Fibroblast of upper back skin (primary cell): ENCODE data around the gene RNF103.
"Not testable (repeated sequence)": the region's sequence is repeated elsewhere in the genome, so short reads cannot be mapped to it uniquely, and the experiment has no call there.

Experiments
- DNase-seq: peaks from one replicate; pipeline ENCODE4 v3.0.0-alpha.2; 2013

Gene RNF103

GRCh38 chr2:86623494-86624266 is at the start of gene RNF103:
Gene RNF103 (minus strand): TSS chr2:86623865. CDS start chr2:86622886, 979 bp downstream.
- peak; percentile 91 for DNase-seq

GRCh38 chr2:86673011-86673410 is 49.3 kb upstream of the RNF103 start:
- DNase-seq = no peak

GRCh38 chr2:86672027-86672545 is 48.4 kb upstream of the RNF103 start:
- no peak for DNase-seq

DNA sequence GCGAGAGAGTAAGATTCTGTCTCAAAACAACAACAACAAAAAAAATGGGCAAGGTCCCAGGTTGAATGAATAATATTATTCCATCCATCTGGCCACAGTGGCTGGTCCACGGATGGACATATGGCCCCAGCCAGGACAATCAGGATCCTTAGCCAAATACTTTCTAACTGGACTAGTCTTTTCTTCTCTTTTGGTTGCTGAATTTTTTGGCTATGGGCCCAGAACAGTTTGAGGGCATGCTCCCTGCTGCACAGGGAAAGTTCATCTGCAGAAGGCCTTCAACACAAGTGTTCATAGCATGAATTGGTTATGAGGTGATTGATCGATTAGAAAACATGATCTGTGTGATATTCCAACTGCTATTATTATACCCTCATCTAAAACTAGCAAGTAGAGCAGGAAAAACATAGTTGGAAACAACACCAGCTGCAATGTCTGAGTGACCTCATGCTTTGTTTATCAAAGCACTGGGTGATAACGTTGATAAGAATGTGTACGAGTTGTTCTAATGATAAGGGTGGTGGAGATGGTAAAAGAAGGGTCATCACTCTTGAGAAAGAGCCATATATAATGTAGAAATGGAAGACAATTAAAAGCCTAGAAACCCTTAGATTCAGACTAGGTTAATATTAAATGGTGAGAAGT is 47.8 kb upstream of the RNF103 start:
- no peak for DNase-seq

GRCh38 chr2:86669323-86669722 is 45.7 kb upstream of the RNF103 start:
- DNase-seq = not testable (repeated sequence)

- DNase-seq = no peak
These were observed 37.7 kb upstream of the RNF103 start for GRCh38 chr2:86661333-86661732.

DNA sequence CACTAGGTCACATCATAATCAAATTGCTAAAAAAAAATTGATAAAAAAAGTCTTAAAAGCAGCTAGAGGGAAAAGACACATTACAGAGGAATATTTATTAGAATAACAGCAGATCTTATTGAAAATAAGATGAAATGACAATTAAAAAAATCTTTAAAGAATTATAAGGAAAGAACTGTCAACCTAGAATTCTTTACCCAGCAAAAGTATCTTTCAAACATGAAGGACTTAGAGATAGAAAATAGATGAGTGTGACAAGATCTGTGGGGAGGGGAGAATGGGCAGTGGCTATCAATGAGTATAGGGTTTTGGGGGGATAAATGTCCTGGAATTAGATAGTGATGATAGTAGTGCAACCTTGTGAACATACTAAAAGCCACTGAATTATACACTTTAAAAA is 26.5 kb upstream of the RNF103 start:
- no peak for DNase-seq

DNA sequence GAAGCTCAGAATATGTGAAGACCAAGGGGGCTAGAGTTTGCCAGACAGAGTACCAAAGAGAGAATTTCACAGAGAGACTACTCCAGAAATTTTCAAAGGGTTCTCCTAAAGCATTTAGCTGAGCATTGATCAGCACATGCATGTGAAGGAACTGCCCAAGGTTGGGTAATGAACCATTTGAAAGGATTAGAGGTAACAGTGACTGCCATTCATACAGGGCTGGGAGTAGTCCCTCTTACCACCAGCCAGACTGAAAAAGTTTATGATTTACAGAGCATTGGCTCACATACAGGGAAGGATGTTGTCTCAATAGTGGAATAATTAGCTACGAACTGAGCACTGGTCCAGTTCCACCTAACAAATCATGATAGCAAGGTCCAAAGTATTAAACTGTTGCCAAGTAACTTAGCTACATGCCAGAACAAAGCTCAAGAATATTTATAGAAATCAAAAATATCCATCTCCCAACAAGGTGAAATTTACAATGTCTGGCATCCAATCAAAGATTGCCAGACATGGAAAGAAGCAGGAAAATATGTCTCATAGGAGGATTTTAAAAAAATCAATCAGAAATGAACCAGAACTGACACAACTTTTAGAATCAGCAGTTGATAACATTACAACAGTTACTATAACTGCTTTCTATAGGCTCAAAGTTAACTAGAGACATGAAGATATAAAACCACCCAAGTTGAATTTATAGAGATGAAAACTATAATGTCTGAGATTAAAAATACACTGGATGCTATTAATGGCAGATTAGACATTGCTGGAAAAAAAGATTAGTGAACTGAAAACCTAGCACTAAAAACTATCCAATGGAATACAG is 25.7 kb upstream of the RNF103 start:
- DNase-seq = no peak

DNA sequence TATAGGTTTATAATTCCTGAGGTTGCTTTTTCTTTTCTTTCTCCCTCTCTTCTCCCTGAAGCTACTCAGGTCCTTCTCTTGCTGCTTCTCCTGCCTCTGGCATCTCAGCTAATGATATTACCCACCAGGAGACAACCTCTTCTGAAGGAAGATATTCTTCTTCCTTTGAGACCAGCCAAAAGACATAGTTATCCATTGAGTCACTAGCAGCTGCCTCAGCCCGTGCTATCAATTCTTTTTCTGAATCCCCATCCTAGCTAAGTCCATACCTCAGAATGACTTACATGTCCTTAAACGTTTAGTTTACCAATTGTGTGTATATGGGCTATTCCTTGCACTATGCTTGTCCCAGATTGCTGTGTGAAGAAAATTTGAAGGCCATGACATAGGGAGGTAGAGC is 25.0 kb upstream of the RNF103 start:
- DNase-seq = peak; percentile 1

GRCh38 chr2:86646865-86647264 is 23.2 kb upstream of the RNF103 start:
- DNase-seq = no peak

DNA sequence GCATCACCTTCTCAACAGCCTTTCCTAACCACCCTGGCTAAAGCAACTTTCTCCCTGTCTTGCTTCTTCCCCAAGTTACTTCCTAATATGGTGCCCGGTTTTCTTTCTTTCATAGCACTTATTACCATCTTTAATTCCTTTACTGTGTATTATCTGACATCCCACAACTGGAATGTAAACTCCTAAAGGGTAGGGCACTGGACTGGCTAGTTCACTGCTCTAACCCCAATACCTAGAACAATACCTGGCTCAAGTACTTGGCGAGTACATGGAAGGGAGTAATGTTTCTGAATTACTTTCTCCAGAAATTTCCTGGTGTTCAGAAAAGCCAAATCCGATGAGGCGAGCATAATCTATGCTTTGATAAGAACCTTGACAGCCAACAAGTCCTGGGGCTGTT is 22.7 kb upstream of the RNF103 start:
- DNase-seq = no peak

DNA sequence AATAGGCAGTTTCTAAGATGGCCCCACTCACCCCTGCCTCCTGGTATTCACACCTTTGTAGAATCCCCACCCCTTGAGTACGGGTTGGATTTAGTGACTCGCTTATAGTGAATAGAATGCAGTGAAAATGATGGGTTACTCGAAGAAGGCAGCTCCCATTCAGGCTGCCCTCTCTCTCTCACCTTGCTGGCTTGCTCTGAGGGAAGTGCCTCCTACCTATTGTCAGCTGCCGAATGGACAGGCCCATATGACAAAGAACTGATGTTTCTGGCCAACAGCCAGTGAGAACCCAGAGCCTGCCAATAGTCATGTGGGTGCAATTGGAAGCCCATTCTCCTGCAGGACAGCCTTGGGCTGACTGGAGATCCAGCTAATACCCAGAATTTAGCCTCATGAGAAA is 22.1 kb upstream of the RNF103 start:
- no peak for DNase-seq

- no peak for DNase-seq
These were observed 15.0 kb upstream of the RNF103 start for GRCh38 chr2:86638712-86639111.

- no peak for DNase-seq
These were observed 13.2 kb upstream of the RNF103 start for GRCh38 chr2:86636842-86637241.

DNA sequence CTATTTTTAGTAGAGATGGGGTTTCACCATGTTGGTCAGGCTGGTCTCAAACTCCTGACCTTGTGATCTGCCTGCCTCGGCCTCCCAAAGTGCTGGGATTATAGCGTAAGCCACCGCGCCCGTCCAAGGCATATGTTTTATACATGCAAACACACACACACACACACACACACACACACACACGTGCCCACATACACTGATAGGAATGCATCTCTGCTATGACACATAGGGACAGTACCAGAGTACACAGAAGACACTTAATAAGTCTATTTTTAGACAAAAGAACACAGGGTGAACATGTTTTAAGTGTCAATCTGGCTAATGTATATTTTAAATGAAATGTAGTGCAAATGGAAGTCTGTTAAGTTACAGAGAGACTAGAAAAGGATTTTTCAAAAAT is 10.7 kb upstream of the RNF103 start:
- no peak for DNase-seq

- DNase-seq = no peak
These were observed 9.5 kb upstream of the RNF103 start for GRCh38 chr2:86633155-86633651.

- no peak for DNase-seq
These were observed 9.0 kb upstream of the RNF103 start for GRCh38 chr2:86632672-86633071.

DNA sequence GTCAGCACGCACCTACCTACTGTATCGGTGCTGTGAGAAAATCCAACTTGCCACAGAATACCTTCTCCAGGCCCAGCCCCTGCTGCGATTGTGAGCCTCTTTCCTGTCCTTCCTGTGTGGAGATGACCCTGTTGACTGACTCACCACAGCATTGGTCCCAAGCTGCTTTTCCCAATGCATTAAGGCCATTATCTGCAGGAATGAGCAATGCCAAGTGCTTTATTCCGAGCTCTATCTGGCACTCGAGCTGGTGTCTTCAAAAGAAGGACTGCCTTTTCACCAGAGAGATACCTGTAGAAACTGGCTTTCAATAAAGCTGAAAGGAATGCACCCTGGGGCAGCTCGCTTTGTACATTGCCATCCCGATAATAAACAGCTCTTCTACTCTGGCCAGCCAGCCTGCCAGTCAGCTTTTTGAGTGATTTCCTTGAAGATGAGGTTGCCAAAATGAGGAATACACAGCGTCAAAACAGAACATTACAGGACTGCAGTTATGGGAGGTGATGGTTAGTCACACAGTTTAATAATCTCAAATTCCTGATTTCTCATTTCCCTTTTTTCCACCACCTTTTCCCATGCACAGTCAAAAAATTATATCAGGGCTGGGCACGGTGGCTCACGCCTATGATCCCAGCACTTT is 8.3 kb upstream of the RNF103 start:
- DNase-seq = no peak

DNA sequence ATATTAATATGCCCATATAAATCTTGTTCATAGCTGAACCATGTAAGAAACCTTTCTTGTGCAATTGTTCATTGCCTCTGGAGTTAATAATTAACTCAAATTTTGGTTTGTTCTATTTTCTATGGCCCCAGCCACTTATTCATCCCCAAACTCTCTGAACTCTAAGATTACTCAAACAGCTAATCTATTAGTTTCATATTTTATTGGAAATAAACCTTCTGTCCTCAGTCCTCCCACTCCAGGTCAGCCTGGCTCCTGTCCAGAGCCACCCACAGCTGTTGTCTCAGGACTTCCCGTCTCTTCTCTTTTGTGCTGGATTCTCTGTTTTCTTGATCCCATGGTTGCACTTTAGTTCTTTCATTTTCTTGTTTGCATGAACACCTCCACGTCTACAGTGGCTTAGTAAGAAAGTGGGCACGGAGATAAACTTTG is 4.4 kb upstream of the RNF103 start:
- no peak for DNase-seq

DNA sequence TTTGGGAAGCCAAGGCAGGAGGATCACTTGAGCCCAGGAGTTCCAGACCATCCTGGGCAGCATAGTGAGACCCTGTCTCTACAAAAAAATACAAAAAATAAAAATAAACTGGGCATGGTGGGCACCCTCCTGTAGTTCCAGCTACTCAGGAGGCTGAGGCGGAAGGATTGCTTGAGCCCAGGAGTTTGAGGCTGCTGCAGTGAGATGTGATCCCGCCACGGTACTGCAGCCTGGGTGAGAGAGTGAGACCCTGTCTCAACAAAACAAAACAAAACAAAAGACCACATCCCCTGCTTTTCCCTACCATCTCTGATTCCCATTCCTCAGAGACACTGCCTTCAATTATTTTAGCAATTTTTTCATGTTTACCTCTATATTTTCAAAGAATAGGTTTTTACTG is 3.9 kb upstream of the RNF103 start:
- no peak for DNase-seq

- no peak for DNase-seq
These were observed 1.4 kb upstream of the RNF103 start for GRCh38 chr2:86625096-86625495.

DNA sequence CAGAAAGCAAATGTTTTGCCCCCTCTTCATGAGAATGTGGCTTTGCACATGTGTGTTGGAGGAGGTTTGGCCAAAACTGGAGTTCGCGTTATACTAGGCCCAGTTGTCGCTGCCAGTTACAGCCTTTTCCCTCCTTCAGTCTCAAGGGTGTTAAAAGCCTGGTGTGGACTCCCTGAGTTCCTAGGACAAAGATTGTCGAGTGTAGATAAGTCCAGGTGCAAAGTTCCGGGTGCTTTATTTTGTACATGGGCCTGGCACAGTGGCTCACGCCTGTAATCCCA is 542 bp upstream of the RNF103 start:
- no peak for DNase-seq

DNA sequence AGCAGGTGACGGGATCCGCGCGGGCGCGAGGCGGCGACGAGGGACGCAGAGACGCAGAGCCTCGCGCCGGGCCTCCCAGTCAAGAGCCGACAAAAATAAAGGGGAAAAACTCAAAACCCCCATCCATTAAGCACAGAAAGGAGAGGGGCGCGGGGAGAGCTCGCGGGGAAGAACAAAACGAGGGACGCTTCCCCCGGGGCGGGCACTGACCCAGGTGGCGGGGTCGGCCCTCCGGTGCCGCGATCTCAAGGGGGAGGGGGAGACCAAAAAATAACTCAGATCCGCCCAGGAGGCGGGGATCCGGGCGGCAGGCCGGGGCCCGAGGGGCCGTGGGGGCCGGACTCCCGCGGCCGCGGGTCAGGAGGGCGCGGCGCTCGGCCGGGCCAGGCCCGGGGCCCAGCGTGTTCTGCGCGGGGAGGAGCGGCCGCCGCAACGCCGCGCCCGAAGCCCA is 597 bp downstream of the RNF103 start:
- no peak for DNase-seq
